Esophagus muscularis mucosa (tissue), 4 donors: ENCODE data around the gene PPP3CA.

Experiments used
- EP300 ChIP-seq: sonication (generic); formaldehyde crosslinking; IDR thresholded peaks from one replicate; pipeline ENCODE4 v1.6.1; 2017; ENCODE audit warnings: antibody characterized with exemption
- POLR2A ChIP-seq: fragments of 450-650 bp; IDR thresholded peaks from one replicate; pipeline ENCODE4 v1.6.1; 2017; ENCODE audit warnings: antibody characterized with exemption, moderate library complexity, mild to moderate bottlenecking, low read depth
- POLR2AphosphoS5 ChIP-seq, 2 donors: sonication (generic); formaldehyde crosslinking; IDR thresholded peaks; one replicate each; pipeline ENCODE4 v1.6.1; 2017; ENCODE audit warnings: antibody characterized with exemption in 2 of 2
- TF ChIP-seq, protein P1 (sequence below), 3 experiments: fragments of 200-600 bp in 2 of 3; fragments of 450-650 bp in 1 of 3; sonication (generic) in 2 of 3; IDR thresholded peaks; one replicate each; pipeline ENCODE4 v1.5.1; 2017 to 2019; ENCODE audit warnings: antibody characterized with exemption in 3 of 3, mild to moderate bottlenecking in 2 of 3, moderate library complexity in 1 of 3

DNA sequence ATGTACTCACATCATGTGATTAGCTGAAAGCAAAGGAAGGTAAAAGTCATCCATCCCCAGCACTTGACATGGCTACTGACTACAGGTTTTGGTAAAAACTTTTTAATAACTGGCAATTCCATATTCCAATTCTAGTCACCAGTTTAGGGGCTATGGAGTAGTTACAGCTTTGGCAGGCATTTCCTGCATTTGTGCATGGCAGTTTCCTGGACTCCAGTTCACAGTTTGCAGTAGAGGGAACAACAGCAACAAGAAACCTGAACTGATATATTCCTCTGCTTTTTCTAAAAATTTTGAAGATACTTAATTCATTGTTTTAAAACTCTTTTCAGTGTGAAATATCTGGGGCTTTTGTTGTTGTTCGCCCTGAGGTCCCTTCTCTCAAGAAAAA is 184.3 kb downstream of the PPP3CA start:
- TF ChIP-seq, protein P1, sequence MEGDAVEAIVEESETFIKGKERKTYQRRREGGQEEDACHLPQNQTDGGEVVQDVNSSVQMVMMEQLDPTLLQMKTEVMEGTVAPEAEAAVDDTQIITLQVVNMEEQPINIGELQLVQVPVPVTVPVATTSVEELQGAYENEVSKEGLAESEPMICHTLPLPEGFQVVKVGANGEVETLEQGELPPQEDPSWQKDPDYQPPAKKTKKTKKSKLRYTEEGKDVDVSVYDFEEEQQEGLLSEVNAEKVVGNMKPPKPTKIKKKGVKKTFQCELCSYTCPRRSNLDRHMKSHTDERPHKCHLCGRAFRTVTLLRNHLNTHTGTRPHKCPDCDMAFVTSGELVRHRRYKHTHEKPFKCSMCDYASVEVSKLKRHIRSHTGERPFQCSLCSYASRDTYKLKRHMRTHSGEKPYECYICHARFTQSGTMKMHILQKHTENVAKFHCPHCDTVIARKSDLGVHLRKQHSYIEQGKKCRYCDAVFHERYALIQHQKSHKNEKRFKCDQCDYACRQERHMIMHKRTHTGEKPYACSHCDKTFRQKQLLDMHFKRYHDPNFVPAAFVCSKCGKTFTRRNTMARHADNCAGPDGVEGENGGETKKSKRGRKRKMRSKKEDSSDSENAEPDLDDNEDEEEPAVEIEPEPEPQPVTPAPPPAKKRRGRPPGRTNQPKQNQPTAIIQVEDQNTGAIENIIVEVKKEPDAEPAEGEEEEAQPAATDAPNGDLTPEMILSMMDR (IDR thresholded peaks at IDR 0.05): no peak
- TF ChIP-seq EP300 (no peak), POLR2A (no peak), POLR2AphosphoS5 (IDR thresholded peaks at IDR 0.05) (no peak)
